ENCODE measurements around the gene PAAF1. TPM values are rescaled to one million over a fixed set of nuclear protein-coding genes. Genes with fewer than 3 reads are reported as not detected.
"Not testable (repeated sequence)": the region's sequence is repeated elsewhere in the genome, so short reads cannot be mapped to it uniquely, and the experiment has no call there.

Gene PAAF1
- total RNA-seq, 1 donor from 2014 or later = 2.8 TPM

DNA sequence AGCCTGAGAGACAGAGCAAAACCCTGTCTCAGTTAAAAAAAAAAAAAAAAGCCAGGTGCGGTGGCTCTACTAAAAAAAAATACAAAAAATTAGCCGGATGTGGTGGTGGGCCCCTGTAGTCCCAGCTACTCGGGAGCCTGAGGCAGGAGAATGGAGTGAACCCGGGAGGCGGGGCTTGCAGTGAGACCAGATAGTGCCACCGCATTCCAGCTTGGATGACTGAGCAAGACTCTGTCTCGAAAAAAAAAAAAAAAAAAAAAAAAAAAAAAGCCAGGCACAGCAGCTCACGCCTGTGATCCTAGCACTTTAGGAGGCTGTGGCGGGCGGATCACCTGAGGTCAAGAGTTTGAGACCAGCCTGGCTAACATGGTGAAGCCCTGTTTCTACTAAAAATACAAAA is 3.6 kb downstream of the PAAF1 start:
- not testable (repeated sequence) for DNase-seq (ENCODE audit: low read depth in 2 of 2)

DNA sequence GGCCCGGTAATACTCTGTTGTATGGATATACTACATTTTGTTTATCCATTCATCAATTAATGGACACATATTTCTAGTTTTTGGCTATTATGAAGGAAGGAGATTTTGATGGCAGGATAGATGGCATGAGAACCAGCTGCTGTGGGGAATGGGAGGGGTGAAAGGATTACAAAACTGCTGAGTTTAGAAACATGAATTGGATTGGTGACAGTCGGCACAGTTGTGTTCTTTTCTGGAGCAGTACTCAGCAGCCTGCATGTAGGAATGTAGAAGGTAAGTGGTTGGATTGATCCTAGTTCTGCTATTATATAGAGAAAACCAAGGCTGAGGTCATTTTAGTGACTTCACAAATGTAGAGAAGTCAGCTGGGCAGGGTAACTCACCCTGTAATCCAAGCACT is 7.1 kb downstream of the PAAF1 start:
- no peak for DNase-seq (ENCODE audit: low read depth in 2 of 2)

DNA sequence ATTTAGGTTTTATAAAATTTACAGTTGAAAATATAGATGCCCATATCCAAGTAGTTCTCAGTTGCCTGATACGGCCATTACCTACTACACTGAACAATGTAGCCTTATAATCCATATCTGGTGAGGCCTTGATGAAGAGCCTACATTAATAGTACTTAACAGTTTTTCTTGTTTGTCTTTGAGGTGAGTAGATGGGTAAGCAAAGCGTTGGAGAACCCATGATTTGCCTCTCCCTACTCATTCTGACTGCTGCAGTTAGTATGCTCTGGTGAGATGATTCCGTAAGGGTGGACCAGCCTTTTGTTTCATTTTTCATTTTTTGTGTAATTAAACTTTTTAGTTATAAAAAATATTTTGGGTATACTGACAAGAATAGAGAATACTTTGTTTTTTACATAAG is 11.4 kb downstream of the PAAF1 start:
- no peak for DNase-seq (ENCODE audit: low read depth in 2 of 2)

DNA sequence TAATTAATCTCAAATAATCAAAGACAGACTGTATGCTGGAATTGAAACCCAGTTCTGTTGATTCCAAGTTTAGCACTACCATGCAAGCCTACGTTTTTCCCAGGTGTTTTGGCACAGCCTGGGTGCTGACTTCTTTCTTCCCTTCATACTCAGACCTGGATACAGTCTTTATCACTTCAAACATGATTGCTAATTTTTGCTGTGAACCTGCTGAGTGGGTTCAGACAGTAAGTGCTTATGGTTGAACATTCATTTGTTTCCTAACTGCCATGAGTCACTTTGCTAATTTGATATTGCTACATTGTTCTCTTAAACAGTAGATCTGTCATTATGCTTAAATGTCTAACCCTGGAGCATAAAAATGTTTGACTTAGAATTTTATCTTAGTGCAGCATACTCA is 12.2 kb downstream of the PAAF1 start:
- DNase-seq (ENCODE audit: low read depth in 2 of 2) = peak in 1 of 2 donors; percentile 63

DNA sequence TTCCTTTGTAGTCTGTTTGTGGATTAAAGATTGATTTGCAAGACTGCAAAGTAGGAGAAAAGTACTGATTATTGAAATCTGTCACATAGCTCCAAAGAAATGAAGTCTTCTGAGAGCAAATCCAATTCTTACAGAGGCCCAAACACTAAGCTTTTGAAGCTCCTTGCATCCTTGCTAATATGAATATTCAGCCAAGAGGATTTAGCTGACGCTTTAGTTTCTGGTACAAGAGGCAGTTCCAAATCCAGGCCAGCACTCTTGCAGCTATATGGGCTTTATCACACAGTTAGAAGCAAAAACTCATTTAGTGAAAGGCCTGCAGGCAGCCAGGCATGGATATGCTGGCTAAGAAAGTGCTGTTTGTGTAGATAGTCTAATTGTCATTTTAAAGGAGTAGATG is 12.7 kb downstream of the PAAF1 start:
- no peak for DNase-seq (ENCODE audit: low read depth in 2 of 2)

GRCh38 chr11:73893041-73893440 is 16.2 kb downstream of the PAAF1 start:
- no peak for DNase-seq (ENCODE audit: low read depth in 2 of 2)

GRCh38 chr11:73894725-73895335 is 18.0 kb downstream of the PAAF1 start:
- DNase-seq (ENCODE audit: low read depth in 2 of 2) = no peak

DNA sequence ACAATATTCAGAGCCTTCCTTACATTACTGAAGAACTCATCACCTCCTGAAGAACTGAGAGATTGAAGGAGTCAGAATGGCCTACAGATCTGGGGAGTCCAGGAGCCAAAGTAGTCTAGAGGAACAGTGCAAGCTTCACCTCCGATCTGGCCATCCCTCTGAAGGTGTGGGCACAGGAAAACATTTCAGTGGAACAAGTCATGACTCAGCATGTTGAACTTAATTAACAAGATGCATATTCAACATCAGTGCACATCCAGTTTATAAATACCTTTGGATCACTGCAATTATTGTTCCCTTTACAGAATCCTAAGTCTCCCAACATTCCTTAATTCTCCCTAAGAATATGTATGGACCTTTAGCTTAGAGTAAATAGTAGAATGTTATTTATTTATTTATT is 25.5 kb downstream of the PAAF1 start:
- DNase-seq (ENCODE audit: low read depth in 2 of 2) = no peak

DNA sequence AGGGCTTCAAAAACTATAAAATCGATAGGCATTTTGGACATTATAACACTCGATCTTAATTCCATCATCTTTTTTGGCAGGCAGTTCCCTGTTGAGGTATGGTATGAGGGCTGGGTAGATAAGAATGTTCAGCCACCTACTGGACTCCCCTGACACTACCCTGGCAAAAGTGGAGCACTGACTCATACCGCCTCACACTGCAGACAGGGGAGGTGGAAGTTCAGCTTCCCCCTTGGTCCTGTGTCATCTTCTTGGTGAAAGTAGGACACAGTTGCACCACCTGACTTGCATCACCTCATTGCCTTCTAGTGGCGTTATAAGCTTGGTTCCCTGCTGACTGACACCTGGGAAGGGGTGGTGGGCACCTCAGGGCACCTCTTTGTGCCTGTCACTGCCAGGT is 30.4 kb downstream of the PAAF1 start:
- DNase-seq (ENCODE audit: low read depth in 2 of 2) = peak in 1 of 2 donors; percentile 17

GRCh38 chr11:73912026-73912425 is 35.2 kb downstream of the PAAF1 start:
- no peak for DNase-seq (ENCODE audit: low read depth in 2 of 2)

- no peak for DNase-seq (ENCODE audit: low read depth in 2 of 2)
These were observed 36.7 kb downstream of the PAAF1 start for GRCh38 chr11:73913472-73913871.

- DNase-seq (ENCODE audit: low read depth in 2 of 2) = no peak
These were observed 37.5 kb downstream of the PAAF1 start for GRCh38 chr11:73914284-73914683.

DNA sequence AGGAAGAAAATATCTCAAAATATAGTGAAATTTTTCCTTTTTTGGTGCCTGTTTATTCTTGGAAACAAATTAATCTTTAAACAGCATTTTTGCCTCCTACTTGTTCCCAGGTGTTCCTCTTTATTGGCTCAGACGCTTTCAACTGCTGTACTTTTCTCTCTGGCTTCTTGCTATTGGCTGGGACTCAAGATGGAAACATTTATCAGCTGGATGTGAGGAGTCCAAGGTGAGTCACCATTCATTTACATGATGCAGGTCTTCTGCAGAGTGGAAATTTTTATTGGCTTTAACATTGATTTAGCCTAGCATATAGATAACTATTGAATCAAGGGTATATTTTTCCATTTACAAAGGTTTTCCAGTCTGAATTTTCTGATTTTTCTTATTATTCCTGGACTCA is 39.6 kb downstream of the PAAF1 start:
- no peak for DNase-seq (ENCODE audit: low read depth in 2 of 2)

- no peak for DNase-seq (ENCODE audit: low read depth in 2 of 2)
These were observed 44.4 kb downstream of the PAAF1 start for GRCh38 chr11:73921180-73921579.

DNA sequence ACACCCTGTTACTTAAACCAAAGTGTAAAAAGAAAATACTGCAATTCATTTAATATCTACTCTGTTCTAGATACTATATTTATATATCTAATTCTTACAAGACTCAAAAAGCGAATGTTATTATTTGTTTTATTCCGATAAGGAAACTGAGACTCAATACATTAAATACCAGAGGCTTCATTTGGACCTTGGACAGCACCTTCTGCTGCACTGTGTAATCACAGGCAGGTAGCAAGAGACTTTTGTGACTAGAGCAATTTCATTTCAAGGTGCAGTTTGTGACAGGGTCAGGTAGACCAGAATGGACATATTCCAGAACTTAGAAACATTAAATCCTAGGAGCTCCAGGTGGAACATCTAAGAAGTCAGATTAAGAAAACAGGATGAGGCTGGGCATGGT is 52.6 kb downstream of the PAAF1 start:
- no peak for DNase-seq (ENCODE audit: low read depth in 2 of 2)

GRCh38 chr11:73931039-73931645 is 54.3 kb downstream of the PAAF1 start:
- DNase-seq (ENCODE audit: low read depth in 2 of 2) = peak; percentile 24 to 87

GRCh38 chr11:73931951-73932350 is 55.2 kb downstream of the PAAF1 start:
- DNase-seq (ENCODE audit: low read depth in 2 of 2) = no peak

DNA sequence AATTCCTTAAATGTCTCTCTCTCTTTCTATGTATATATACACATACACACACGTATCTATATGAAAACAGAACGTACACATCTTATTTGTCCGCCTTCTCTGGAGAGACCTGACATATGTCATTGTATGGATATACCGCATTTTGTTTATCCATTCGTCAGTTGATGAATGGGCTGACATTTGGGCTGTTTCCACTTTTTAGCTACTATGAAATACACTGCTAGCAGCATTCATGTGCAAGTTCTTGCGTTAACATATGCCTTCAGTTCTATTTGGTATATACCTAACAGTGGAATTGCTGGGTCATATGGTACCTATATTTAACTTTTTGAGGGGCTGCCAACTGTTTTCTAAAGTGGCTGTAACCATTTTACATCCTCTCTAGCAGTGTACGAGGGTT is 56.0 kb downstream of the PAAF1 start:
- no peak for DNase-seq (ENCODE audit: low read depth in 2 of 2)

DNA sequence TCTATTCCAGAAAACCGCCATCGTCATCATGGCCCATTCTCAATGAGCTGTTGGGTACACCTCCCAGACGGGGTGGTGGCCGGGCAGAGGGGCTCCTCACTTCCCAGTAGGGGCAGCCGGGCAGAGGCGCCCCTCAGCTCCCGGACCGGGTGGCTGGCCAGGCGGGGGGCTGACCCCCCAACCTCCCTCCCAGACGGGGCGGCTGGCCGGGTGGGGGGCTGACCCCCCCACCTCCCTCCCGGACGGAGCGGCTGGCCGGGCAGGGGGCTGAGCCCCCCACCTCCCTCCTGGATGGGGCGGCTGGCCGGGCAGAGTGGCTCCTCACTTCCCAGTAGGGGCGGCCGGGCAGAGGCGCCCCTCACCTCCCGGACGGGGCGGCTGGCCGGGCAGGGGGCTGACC is 59.2 kb downstream of the PAAF1 start:
- DNase-seq (ENCODE audit: low read depth in 2 of 2) = not testable (repeated sequence)

GRCh38 chr11:73939096-73939495 is 62.3 kb downstream of the PAAF1 start:
- DNase-seq (ENCODE audit: low read depth in 2 of 2) = no peak

DNA sequence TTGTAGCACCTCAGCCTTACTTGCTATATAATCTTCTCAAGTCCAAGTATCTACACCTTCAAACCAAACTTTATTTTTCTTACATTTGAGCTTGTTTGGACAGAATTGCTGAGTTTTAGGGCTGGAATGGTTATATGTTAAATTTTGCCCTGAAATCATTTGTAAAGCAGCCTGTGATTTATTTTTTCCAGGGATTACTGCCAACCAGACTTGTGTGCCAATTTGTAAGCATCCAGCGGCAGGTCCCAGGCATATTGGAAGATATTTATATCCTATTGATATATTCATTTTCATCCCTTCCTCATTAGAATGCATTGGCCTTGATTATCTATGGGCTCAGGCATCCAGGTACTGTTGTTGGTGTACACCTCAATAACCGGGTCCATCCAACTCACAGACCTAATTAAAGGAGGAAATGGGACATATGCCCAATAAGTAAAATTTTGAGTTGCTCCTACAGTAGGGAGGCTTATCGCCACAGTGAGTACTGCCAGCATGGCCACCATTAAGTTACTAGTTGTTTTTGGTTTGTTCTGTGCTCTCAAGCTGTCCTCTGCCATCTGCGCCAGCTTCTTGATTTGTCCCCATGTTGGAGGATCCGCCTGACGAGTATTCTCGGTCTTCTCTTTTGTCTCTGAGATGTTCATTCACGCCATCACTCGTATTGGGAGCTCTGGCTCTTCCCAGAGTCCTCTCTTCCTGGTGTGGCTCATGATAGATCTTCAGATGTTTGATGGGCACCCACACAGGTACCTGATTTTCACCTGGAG is 64.2 kb downstream of the PAAF1 start:
- peak in 1 of 2 donors; percentile 52 for DNase-seq (ENCODE audit: low read depth in 2 of 2)

DNA sequence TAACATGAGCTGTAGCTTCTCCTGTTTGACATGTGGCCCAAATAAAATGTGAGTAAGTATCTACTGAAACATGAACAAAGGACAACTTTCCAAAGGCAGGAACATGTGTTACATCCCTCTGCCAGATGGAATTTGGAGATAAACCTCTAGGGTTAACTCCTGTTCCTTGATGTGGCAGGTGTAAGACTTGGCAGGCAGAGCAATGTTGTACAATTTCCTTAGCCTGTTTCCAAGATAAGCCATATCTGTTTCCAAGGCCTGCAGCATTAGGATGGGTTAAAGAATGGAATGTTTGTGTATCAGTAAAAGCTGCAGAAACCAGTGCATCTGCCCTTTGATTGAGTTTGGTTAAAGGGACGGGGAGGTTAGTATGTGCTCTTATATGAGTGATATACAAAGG is 65.2 kb downstream of the PAAF1 start:
- peak; percentile 60 to 78 for DNase-seq (ENCODE audit: low read depth in 2 of 2)

DNA sequence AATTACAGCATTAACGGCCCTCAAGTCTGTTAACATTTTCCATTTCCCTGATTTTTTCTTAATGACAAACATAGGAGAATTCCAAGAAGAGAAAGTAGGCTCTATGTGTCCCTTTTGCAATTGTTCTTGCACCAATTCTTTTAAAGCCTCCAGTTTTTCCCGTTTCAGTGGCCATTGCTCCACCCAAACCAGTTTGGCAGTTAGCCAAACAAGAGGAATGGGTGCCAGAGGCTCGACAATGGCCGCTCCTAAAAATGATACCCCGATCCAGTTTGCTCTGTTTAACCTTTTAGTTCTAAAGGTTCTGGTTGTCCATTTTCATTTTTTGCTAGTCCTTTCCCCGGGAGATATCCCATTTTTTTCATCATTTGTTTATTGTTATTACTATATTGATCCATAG is 67.3 kb downstream of the PAAF1 start:
- DNase-seq (ENCODE audit: low read depth in 2 of 2) = no peak

All from lung microvascular endothelial cell (primary cell).